T-helper 9 cell (primary cell): Measurements from ENCODE around the gene NDUFV2.
"Not testable (repeated sequence)": the region's sequence is repeated elsewhere in the genome, so short reads cannot be mapped to it uniquely, and the experiment has no call there.

Experiments used
- DNase-seq: peaks from one replicate; pipeline ENCODE4 v3.0.0-alpha.2; 2020

NDUFV2 gene

GRCh38 chr18:9157806-9158205 lies 55.3 kb downstream of the NDUFV2 start:
- DNase-seq = no peak

- DNase-seq = no peak
Measured at GRCh38 chr18:9160014-9160413, 57.5 kb downstream of the NDUFV2 start.

DNA sequence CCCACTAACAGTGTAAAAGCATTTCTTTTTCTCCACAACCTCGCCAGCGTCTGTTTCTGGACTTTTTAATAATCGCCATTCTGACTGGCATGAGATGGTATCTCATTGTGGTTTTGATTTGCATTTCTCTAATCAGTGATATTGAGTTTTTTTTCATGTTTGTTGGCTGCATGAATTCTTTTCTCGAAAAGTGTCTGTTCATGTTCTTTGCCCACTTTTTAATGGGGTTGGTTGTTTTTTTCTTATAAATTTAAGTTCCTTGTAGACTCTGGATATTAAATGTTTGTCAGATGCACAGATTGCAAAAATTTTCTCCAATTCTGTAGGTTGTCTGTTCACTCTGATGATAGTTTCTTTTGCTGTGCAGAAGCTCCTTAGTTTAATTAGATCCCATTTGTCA lies 60.2 kb downstream of the NDUFV2 start:
- DNase-seq = not testable (repeated sequence)

DNA sequence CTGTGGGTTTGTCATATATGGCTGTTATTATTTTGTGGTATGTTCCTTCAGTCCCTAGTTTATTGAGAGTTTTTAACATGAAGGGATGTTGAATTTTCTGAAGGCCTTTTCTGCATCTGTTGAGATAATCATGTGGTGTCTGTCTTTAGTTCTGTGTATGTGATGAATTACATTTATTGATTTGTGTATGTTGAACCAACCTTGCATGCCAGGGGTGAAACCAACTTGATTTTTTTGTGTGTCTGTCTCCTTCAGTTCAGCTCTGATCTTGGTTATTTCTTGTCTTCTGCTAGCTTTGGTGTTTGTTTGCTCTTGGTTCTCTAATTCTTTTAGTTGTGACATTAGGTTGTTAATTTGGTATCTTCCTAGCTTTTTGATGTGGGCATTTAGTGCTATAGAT lies 61.6 kb downstream of the NDUFV2 start:
- DNase-seq = not testable (repeated sequence)

GRCh38 chr18:9165883-9166282 lies 63.4 kb downstream of the NDUFV2 start:
- DNase-seq = not testable (repeated sequence)

GRCh38 chr18:9169515-9169914 lies 67.0 kb downstream of the NDUFV2 start:
- DNase-seq = not testable (repeated sequence)

GRCh38 chr18:9171919-9172318 lies 69.4 kb downstream of the NDUFV2 start:
- DNase-seq = not testable (repeated sequence)

DNA sequence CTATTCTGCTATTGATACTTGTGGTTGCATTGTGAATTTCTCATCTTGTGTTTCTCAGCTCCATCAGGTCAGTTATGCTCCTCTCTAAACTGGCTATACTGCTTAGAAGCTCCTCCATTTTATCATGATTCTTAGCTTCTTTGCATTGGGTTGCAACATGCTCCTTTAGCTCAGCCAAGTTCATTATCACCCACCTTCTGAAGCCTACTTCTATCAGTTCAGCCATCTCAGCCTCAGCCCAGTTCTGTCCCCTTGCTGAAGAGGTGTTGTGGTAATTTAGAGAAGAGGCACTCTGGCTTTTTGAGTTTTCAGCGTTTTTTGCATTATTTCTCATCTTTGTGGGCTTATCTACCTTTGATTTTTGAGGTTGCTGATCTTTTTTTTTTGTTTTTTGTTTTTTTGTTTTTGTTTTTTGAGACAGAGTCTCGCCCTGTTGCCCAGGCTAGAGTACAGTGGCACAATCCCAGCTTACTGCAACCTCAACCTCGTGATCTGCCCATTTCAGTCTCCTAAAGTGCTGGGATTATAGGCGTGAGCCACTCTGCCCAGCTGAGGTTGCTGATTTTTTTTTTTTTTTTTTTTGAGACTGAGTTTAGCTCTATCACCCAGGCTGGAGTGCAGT lies 70.1 kb downstream of the NDUFV2 start:
- no peak for DNase-seq

DNA sequence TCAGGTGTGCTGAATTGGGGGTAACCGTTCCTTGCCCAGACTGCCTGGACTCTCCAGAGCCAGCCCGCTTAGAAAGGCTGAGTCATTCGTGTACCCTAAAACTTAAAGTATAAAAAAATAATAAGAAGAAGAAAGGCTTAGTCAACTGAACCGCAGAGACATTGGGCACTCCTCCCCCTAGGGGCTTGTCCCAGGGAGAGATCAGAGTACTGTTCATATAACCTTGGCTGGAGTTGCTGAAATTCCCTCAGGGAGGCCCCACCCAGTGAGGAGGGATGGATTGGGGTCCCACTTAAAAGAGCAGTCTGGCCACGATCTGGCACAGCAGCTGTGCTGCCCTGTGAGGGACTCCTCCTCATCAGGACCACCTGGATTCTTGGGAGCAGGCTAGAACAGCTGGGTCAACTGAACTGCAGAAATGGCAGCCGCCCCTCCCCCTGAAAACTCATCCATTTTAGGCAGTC lies 71.3 kb downstream of the NDUFV2 start:
- no peak for DNase-seq

- no peak for DNase-seq
Measured at GRCh38 chr18:9174302-9174701, 71.8 kb downstream of the NDUFV2 start.

DNA sequence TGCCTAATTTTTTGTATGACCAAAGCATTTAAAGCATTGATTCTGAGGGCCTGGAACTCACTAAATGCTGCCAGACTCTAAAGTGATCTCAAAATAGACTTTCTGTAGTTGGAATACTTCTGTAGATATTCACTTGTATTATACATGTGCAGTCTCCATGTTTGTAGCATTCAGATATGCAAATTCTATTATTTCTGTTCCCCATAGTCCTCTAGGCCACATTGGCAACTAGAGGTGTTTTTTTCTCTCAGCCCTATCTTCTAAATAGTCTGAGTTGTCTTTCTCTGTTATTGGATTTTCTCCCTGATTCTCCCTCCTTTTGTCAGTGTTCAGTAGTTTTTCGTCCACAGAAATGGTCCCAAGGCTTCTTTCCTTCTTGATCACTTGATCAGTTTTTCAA lies 72.6 kb downstream of the NDUFV2 start:
- DNase-seq = no peak

DNA sequence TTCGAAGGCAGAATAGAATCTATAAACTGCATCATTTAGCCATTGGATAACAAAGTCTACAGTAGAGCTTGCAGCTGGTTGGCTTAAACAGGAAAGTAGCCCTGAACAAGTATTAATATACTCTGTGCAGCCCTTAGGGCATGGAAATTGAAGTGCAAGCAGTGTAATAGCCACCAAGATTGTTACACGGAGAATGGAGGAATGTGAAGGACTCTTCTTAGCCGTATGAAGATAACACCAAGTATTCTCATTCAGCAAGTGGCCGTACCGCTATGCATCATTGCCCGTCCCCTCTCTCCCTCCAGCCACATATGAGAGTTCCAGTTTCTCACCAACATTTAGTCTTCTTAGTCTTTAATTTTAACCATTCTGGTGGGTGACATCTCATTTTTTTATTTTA lies 74.5 kb downstream of the NDUFV2 start:
- no peak for DNase-seq

GRCh38 chr18:9177466-9177865 lies 75.0 kb downstream of the NDUFV2 start:
- DNase-seq = no peak

DNA sequence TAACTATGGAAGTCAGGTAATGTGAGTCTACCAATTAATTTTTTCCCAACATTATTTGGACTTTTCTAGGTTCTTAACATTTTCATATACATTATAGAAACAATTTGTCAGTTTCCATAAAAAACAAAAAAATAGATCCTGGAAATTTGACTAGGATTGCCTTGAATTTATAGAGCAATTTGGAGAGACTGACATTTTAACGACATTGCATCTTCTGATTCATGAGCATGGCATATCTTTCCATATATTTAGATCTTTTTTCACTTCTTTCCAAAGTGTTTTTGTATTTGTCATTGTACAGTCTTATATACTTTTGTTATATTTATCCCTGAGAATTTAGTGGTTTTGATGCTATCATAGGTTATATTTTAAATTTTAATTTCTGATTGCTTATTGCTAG lies 76.1 kb downstream of the NDUFV2 start:
- DNase-seq = no peak

DNA sequence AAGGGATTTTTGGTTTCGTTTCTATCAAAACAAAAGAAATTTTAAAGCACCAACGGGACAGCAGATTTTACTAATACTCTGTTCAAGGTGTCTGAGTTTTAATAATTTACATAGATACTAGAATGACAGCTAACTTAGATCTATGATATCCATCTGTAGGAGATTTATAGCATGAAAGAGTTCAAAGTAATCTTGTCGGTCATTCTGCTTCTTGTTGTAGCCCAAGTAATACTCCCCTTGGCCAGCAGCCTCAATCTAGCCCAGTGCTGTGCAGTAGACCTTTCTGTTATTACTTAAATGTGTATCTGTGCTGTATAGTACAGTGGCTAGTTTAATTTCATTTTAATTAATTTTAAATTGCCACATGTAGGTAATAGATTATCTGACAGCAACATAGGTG lies 78.8 kb downstream of the NDUFV2 start:
- DNase-seq = no peak

- DNase-seq = no peak
Measured at GRCh38 chr18:9182852-9183399, 80.4 kb downstream of the NDUFV2 start.
